Measurements from ENCODE around the gene CXXC5.

DNA sequence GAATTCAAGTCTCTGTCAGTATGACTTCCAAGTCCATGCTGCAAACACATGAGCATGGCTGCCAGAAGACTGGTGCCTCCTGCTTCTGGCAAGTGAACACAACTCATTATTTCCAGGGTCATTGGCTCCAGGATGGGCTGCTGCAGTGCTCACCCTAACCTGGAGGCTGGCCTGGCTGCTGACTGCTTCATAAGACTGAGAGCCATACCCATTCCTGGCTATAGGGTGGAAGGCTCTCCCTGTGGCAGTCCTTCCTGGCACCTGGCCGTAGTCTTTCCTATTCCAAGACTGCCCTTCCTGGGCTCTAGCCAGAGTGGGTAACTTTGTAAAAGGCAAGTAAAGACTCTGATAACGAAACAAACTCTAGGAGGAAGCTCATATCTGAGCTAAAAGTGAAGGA is 51.2 kb downstream of the CXXC5 start:
- TF ChIP-seq, protein P1, sequence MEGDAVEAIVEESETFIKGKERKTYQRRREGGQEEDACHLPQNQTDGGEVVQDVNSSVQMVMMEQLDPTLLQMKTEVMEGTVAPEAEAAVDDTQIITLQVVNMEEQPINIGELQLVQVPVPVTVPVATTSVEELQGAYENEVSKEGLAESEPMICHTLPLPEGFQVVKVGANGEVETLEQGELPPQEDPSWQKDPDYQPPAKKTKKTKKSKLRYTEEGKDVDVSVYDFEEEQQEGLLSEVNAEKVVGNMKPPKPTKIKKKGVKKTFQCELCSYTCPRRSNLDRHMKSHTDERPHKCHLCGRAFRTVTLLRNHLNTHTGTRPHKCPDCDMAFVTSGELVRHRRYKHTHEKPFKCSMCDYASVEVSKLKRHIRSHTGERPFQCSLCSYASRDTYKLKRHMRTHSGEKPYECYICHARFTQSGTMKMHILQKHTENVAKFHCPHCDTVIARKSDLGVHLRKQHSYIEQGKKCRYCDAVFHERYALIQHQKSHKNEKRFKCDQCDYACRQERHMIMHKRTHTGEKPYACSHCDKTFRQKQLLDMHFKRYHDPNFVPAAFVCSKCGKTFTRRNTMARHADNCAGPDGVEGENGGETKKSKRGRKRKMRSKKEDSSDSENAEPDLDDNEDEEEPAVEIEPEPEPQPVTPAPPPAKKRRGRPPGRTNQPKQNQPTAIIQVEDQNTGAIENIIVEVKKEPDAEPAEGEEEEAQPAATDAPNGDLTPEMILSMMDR (IDR thresholded peaks at IDR 0.05), result no peak
- no peak for TF ChIP-seq POLR2A (IDR thresholded peaks at IDR 0.05)
